ENCODE results near the gene BASP1. TPM values are rescaled to one million over a fixed set of nuclear protein-coding genes. Genes with fewer than 3 reads are reported as not detected.
A peak's percentile ranks its signal among the peaks of the same experiment; 100 is the strongest.

The BASP1 gene
- total and polyA plus RNA-seq, 10 of the 15 experiments (the other 5 are each of a cell fraction or from before 2014, with no cell fraction given) = 27.3 to 190 (median 102) TPM

DNA sequence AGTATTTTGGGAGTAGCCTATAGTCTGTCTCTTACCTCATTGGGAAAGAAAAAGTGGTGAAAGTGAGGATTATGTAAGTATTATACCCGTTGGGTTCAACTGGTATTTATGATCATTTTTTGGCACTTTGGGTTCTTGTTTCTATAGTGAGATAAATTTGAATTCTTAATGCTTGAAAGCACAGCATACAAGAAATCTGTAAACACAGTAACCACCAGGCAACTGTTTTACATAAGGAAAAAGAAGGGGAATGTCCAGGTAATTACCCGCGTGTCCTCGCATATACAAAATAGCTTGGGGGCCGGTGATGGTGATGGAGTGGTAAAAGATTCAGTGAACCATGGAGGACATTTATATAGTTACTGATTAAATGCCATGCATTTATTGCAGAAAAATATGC, 60.5 kb downstream of the BASP1 start:
- Histone ChIP-seq H2AFZ (ENCODE audit: control insufficient read depth, low read depth, low read length) (no peak overlapping the region), H3K79me2 (ENCODE audit: control insufficient read depth, insufficient read depth, low read length) (peaks cover 2% of the 10 kb centered on the region; the same call in 1 of the 2 replicates), H3K4me2 (ENCODE audit: control insufficient read depth, insufficient read depth) (peak overlapping the region; percentile 17; the same call in 1 of the 2 replicates), H3K4me1 (ENCODE audit: control insufficient read depth, insufficient read depth, low read length) (peaks cover 31% of the 10 kb centered on the region), H3K27me3 (replicated peaks in 1 of 2; ENCODE audit: control insufficient read depth in 2 of 2, insufficient read depth in 2 of 2, low read length in 1 of 2) (no peaks in the 10 kb centered on the region), H3K36me3 (ENCODE audit: control insufficient read depth in 2 of 2, insufficient read depth in 2 of 2, low read length in 1 of 2) (peaks cover 0 to 8% of the 10 kb centered on the region in 2 experiments; a peak in 3 of 4 replicates), H4K20me1 (ENCODE audit: control insufficient read depth, insufficient read depth) (no peaks in the 10 kb centered on the region), H3K9ac (ENCODE audit: control insufficient read depth, insufficient read depth, low read length) (no peak overlapping the region), H3K4me3 (no peak overlapping the region), H3K27ac (ENCODE audit: control insufficient read depth, insufficient read depth) (no peak overlapping the region), H3K9me3 (replicated peaks; ENCODE audit: control insufficient read depth, insufficient read depth, low read length) (no peaks in the 10 kb centered on the region; the same call in 2 of the 3 replicates)
- SMC1A ChIA-PET (ENCODE audit: uncharacterized antibody, unreplicated experiment) = interaction anchor here (0.8 to 3.8 kb wide), 15 partner anchors 9 to 63 kb away, joined by 3 to 20 read pairs (median 8); no protein-coding TSS in a partner anchor
- RAD21 ChIA-PET (ENCODE audit: unreplicated experiment) = interaction anchor here (1.0 to 6.9 kb wide), 7 partner anchors 9 to 62 kb away, joined by 3 to 53 read pairs (median 12); partner anchors contain the start of gene BASP1
- in situ Hi-C loops (cut with MboI) = no loop called here
- POLR2A ChIA-PET = interaction anchor here (0.5 to 5.5 kb wide), 5 partner anchors 11 to 53 kb away, joined by 3 to 28 read pairs (median 3); no protein-coding TSS in a partner anchor
- no TSS peak for BruUV-seq (replicated peaks)
- DNase-seq (ENCODE audit: low read depth, low spot score) (no peak), ATAC-seq (peak; percentile 67), FAIRE-seq (no peak)
- CTCF ChIA-PET = interaction anchor here (0.8 to 1.3 kb wide), 3 partner anchors 52 to 62 kb away, joined by 3 to 5 read pairs (median 3); no protein-coding TSS in a partner anchor
- intact Hi-C loops (cut with micrococcal nuclease; ENCODE audit: unreplicated experiment) = loop anchor here (1.0 to 2.0 kb wide), 2 partner anchors 39 to 59 kb away; no protein-coding TSS in a partner anchor
- WGBS (ENCODE audit: insufficient coverage, insufficient replicate concordance, low lambda C conversion rate, missing lambda C conversion rate) = 1% methylated on average over 5 of the region's 5 CpGs
- TF ChIP-seq PML (IDR thresholded peaks at IDR 0.05; ENCODE audit: low read length) (0 out of 2 replicates have a peak, but pooled peaks have one; percentile 20), ZNF24 (IDR thresholded peaks at IDR 0.05) (no peak), MYB (IDR thresholded peaks at IDR 0.05; ENCODE audit: borderline replicate concordance, low read depth, low read length) (0 out of 2 replicates have a peak, but pooled peaks have one; percentile 39), SIN3A (IDR thresholded peaks at IDR 0.05; ENCODE audit: low read depth, low read length) (no peak), POLR2A (IDR thresholded peaks at IDR 0.05; ENCODE audit: low read depth, low read length) (no peak), CREM (IDR thresholded peaks at IDR 0.05; ENCODE audit: low read depth) (no peak; the same call in 1 of the 2 replicates), ASH2L (IDR thresholded peaks at IDR 0.05; ENCODE audit: borderline replicate concordance, low read depth) (no peak), SPI1 (IDR thresholded peaks at IDR 0.05; ENCODE audit: borderline replicate concordance, insufficient read depth, low read depth, low read length) (no peak), MEF2A (IDR thresholded peaks at IDR 0.05; ENCODE audit: insufficient read depth, low read depth, low read length) (0 out of 2 replicates have a peak, but pooled peaks have one; percentile 13), SIX5 (IDR thresholded peaks at IDR 0.05; ENCODE audit: low read depth, low read length, severe bottlenecking) (no peak), TCF12 (IDR thresholded peaks at IDR 0.05; ENCODE audit: low read depth, low read length) (no peak), KDM1A (IDR thresholded peaks at IDR 0.05; ENCODE audit: borderline replicate concordance) (no peak), ZNF622 (IDR thresholded peaks at IDR 0.05) (no peak), MTA3 (IDR thresholded peaks at IDR 0.05; ENCODE audit: borderline replicate concordance, low read length) (no peak), ETV6 (conservative IDR thresholded peaks at IDR 0.05 in 1 of 2, IDR thresholded peaks at IDR 0.05 in 1 of 2; ENCODE audit: borderline replicate concordance in 1 of 2, low read depth in 1 of 2) (peak in 1 of 2 experiments; percentile 25; a peak in 1 of 4 replicates), STAT3 (IDR thresholded peaks at IDR 0.05; ENCODE audit: low read depth, low read length) (no peak), WRNIP1 (IDR thresholded peaks at IDR 0.05; ENCODE audit: borderline replicate concordance, low read depth, low read length) (no peak)
- TF ChIP-seq, protein P1, sequence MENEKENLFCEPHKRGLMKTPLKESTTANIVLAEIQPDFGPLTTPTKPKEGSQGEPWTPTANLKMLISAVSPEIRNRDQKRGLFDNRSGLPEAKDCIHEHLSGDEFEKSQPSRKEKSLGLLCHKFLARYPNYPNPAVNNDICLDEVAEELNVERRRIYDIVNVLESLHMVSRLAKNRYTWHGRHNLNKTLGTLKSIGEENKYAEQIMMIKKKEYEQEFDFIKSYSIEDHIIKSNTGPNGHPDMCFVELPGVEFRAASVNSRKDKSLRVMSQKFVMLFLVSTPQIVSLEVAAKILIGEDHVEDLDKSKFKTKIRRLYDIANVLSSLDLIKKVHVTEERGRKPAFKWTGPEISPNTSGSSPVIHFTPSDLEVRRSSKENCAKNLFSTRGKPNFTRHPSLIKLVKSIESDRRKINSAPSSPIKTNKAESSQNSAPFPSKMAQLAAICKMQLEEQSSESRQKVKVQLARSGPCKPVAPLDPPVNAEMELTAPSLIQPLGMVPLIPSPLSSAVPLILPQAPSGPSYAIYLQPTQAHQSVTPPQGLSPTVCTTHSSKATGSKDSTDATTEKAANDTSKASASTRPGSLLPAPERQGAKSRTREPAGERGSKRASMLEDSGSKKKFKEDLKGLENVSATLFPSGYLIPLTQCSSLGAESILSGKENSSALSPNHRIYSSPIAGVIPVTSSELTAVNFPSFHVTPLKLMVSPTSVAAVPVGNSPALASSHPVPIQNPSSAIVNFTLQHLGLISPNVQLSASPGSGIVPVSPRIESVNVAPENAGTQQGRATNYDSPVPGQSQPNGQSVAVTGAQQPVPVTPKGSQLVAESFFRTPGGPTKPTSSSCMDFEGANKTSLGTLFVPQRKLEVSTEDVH (IDR thresholded peaks at IDR 0.05; ENCODE audit: low read depth, partially characterized antibody) = peak; percentile 30
- TF ChIP-seq, protein P2, sequence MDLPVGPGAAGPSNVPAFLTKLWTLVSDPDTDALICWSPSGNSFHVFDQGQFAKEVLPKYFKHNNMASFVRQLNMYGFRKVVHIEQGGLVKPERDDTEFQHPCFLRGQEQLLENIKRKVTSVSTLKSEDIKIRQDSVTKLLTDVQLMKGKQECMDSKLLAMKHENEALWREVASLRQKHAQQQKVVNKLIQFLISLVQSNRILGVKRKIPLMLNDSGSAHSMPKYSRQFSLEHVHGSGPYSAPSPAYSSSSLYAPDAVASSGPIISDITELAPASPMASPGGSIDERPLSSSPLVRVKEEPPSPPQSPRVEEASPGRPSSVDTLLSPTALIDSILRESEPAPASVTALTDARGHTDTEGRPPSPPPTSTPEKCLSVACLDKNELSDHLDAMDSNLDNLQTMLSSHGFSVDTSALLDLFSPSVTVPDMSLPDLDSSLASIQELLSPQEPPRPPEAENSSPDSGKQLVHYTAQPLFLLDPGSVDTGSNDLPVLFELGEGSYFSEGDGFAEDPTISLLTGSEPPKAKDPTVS (IDR thresholded peaks at IDR 0.05; ENCODE audit: low read depth, low read length) = no peak
- TF ChIP-seq, protein P3, sequence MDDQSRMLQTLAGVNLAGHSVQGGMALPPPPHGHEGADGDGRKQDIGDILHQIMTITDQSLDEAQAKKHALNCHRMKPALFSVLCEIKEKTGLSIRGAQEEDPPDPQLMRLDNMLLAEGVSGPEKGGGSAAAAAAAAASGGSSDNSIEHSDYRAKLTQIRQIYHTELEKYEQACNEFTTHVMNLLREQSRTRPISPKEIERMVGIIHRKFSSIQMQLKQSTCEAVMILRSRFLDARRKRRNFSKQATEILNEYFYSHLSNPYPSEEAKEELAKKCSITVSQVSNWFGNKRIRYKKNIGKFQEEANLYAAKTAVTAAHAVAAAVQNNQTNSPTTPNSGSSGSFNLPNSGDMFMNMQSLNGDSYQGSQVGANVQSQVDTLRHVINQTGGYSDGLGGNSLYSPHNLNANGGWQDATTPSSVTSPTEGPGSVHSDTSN (IDR thresholded peaks at IDR 0.05; ENCODE audit: insufficient replicate concordance, low read depth, low read length) = peak; percentile 5
